HG02623 (cell line): ENCODE results near the gene NHLH1.

Experiments
- ATAC-seq: cut with Tn5 transposase; IDR thresholded peaks from one replicate; pipeline ENCODE4 v1.9.1; 2021; ENCODE audit warnings: moderate library complexity; ENCODE audit not compliant: unreplicated experiment

The NHLH1 gene

DNA sequence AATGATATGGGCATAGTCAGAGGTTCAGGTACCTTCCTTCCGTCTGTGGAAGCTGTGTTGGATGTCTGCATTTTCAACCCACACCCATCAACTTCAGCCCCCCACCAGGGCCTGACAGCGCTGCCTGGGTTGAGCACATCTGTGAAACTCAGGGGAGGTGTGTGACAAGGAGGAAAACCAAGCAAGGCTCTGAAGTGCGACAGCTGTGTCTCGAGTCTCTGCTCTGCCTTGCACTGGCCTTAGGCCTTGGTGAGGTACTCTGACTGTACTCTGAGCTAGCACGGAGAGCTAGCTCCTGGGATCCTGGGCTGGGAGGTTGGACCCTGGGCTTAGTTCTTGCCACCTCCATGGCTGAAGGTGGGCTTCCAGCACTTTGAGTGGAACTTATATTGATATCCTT lies 42.6 kb downstream of the NHLH1 start:
- ATAC-seq = no peak

DNA sequence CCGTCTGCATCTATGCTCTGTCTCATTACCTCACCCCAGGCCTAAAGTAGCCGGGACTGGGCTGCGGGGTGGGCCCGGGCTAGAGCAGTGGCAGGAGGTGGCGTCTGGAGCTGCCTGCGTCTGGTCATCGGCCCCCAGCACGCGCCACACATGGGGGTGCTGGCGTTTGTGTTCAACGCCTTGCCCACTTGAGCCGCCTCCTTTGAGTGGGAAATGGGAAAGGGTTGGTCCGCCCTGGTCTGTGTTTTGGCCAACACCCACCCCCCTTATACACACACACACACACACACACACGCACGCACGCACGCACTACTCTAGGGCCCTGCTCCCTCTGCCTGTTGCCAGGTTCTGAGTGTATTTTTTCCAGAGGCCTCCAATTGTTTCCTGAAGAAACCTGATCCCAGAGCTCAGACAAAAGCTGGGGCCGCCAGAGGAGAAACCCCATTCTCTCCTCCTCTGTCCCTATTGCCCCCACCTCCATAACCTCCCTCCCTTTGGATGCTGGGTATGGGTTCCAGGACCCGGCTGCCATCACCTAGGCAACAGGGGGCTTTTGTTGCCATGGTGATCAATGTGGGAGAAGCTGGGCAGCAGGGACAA lies 43.6 kb downstream of the NHLH1 start:
- no peak for ATAC-seq

- ATAC-seq = no peak
Observed at GRCh38 chr1:160411271-160412027, 44.6 kb downstream of the NHLH1 start.

GRCh38 chr1:160412028-160412362 lies 45.1 kb downstream of the NHLH1 start:
- no peak for ATAC-seq

DNA sequence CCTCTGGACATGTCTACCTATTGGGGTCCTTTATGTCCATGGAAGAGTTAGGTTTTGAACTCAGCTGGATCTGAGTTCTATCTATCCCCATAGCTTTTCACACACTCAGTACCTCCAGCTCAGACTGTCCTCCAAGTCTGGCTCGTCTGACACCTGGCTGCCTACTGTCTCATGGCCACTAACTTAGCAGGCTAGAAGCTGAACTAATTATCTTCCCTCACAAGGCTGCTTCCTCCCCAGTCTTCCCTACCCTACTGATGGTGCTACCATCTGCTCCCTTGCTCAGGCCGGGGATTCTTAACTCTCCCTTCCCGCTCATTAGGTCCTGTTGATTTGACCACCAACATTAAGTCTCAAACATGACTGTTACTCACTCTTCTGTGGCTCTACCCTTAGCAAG lies 46.8 kb downstream of the NHLH1 start:
- no peak for ATAC-seq

GRCh38 chr1:160414881-160415280 lies 48.0 kb downstream of the NHLH1 start:
- no peak for ATAC-seq

GRCh38 chr1:160415696-160416290 lies 48.9 kb downstream of the NHLH1 start:
- ATAC-seq = no peak

- no peak for ATAC-seq
Observed at GRCh38 chr1:160416369-160416768, 49.5 kb downstream of the NHLH1 start.

DNA sequence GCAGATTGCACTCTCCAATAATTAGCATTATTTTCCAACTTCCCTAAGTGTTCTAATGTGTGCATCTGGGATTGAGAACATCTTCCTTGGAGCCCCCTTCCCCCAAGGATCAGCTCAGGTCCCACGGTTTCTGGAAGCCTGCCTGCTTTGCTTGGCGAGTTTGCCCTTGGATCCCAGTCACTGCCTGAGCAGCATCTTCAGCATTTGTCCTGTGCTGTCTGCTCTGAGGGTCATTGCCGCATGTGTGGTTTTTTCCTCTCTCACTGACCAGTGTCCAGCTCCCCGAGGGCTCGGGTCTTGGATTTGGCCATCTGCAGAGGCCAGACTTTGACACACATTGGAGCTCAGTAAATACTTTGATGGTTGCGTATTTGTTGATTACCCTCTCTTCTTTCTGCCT lies 51.6 kb downstream of the NHLH1 start:
- ATAC-seq = no peak

GRCh38 chr1:160419150-160419837 lies 52.4 kb downstream of the NHLH1 start:
- ATAC-seq = no peak

DNA sequence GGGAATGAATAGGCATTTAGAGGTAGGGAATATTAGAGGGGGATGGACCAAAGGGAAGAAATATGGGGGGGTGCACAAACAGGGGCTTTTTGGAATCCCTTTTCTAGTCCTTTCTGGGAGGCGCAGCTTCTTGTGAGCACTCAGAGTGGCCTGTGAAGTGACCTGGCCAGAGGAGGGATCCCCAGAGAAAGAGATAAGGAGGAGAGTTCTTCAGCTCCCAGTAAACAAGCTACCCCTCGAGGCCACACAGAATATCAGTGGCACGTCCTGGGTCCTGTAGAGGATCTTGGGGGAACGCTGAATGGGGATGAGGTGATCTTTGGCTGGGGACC lies 52.9 kb downstream of the NHLH1 start:
- ATAC-seq = no peak

DNA sequence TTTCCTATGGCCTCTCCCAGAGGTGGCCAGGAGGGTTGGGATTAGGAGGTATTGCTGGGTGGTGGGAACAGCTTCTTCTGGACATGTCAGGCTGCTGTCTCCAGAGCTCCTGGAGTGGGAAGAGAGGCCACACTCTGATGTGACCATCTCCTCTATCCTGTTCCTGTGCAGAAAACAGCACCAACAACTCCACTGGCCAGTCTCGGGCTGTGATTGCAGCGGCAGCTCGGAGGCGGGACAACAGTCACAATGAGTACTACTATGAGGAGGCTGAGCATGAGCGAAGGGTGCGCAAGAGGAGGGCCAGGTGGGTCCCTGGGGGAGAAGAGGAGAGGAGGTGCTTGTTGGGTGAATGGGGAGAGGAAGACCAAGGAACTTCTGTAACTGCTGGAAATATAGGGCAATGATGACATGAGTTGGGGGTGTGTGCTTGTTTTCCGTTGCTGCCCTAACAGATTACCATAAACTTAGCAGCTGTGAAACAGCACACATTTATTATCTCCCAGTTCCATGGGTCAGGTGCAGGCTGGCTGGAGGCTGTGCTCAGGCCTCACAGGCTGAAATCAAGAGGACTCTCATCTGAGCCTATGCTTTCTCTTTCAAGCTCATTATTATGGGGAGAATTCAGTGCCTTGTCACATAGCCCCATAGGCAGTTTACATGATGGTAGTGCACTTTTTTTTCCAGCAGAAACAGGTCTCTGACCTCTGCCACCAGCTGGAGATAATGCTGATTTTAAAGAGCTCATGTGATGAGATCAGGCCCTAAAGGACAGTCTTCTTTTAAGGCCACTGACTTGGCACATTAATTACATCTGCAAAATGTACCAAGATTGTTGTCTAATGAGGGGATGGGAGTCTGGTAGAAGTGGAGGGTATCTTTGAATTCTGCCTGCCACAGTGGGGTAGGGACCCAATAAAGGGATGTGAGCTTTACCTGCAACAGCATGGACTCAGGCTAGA lies 54.3 kb downstream of the NHLH1 start:
- ATAC-seq = no peak

GRCh38 chr1:160421881-160422280 lies 55.0 kb downstream of the NHLH1 start:
- ATAC-seq = no peak
